H9 (cell line): ENCODE measurements around the gene DCTN5. TPM values are rescaled to one million over a fixed set of nuclear protein-coding genes. Genes with fewer than 3 reads are reported as not detected.

Experiments
- DNase-seq: peaks from one replicate; pipeline ENCODE4 v3.0.0-alpha.2; 2017
- H2AFZ ChIP-seq: one replicate; pipeline ENCODE4 v1.6.1; 2013; ENCODE audit warnings: mild to moderate bottlenecking, low read length, control low read depth, moderate library complexity
- H2AK5ac ChIP-seq: 2 replicates; pipeline ENCODE4 v1.6.1; 2013; ENCODE audit warnings: low read length, control low read depth, mixed read lengths; ENCODE audit not compliant: insufficient read length
- H2BK120ac ChIP-seq: one replicate; pipeline ENCODE4 v1.6.1; 2013; ENCODE audit warnings: low read depth, mild to moderate bottlenecking, low read length, control low read depth, inconsistent platforms; ENCODE audit not compliant: poor library complexity, severe bottlenecking
- H2BK12ac ChIP-seq: 2 replicates; pipeline ENCODE4 v1.6.1; 2013; ENCODE audit warnings: low read length, control low read depth, mixed read lengths, low read depth; ENCODE audit not compliant: insufficient read length
- H2BK15ac ChIP-seq: 2 replicates; pipeline ENCODE4 v1.6.1; 2013; ENCODE audit warnings: low read depth, low read length, control low read depth
- H2BK20ac ChIP-seq: one replicate; pipeline ENCODE4 v1.6.1; 2013; ENCODE audit warnings: low read depth, mild to moderate bottlenecking, low read length, control low read depth, inconsistent platforms; ENCODE audit not compliant: poor library complexity, severe bottlenecking
- H2BK5ac ChIP-seq: 2 replicates; pipeline ENCODE4 v1.6.1; 2013; ENCODE audit warnings: low read length, control low read depth, mixed read lengths; ENCODE audit not compliant: insufficient read length
- H3K14ac ChIP-seq: 2 replicates; pipeline ENCODE4 v1.6.1; 2013; ENCODE audit warnings: low read length, control low read depth; ENCODE audit not compliant: insufficient read depth
- H3K18ac ChIP-seq: 2 replicates; pipeline ENCODE4 v1.6.1; 2013; ENCODE audit warnings: low read depth, mild to moderate bottlenecking, mixed read lengths, low read length, control low read depth; ENCODE audit not compliant: insufficient read length
- H3K23ac ChIP-seq: 2 replicates; pipeline ENCODE4 v1.6.1; 2013; ENCODE audit warnings: low read length, control low read depth, mixed read lengths, low read depth; ENCODE audit not compliant: insufficient read length
- H3K23me2 ChIP-seq: 2 replicates; pipeline ENCODE4 v1.6.1; 2013; ENCODE audit warnings: low read depth, mild to moderate bottlenecking, mixed read lengths, low read length, control low read depth; ENCODE audit not compliant: insufficient read length, poor library complexity, severe bottlenecking
- H3K27ac ChIP-seq: 2 replicates; pipeline ENCODE4 v1.5.1; 2013; ENCODE audit warnings: low read length, control low read depth, mixed read lengths, low read depth; ENCODE audit not compliant: insufficient read length
- H3K27me3 ChIP-seq: 2 replicates; pipeline ENCODE4 v1.6.1; 2013; ENCODE audit warnings: low read length, control low read depth, inconsistent platforms; ENCODE audit not compliant: insufficient read depth
- H3K4ac ChIP-seq: 2 replicates; pipeline ENCODE4 v1.6.1; 2013; ENCODE audit warnings: low read depth, mild to moderate bottlenecking, control low read depth, inconsistent platforms, low read length, moderate library complexity
- H3K4me1 ChIP-seq: 2 replicates; pipeline ENCODE4 v1.6.1; 2013; ENCODE audit warnings: low read length, control low read depth, inconsistent platforms; ENCODE audit not compliant: insufficient read depth
- H3K4me2 ChIP-seq: 2 replicates; pipeline ENCODE4 v1.6.1; 2013; ENCODE audit warnings: low read length, control low read depth, mixed read lengths; ENCODE audit not compliant: insufficient read length, insufficient read depth
- H3K56ac ChIP-seq: 2 replicates; pipeline ENCODE4 v1.6.1; 2013; ENCODE audit warnings: low read depth, mild to moderate bottlenecking, mixed read lengths, low read length, control low read depth; ENCODE audit not compliant: insufficient read length
- H3K79me1 ChIP-seq: 2 replicates; pipeline ENCODE4 v1.6.1; 2013; ENCODE audit warnings: low read depth, mild to moderate bottlenecking, moderate library complexity, low read length, control low read depth, inconsistent platforms; ENCODE audit not compliant: insufficient read depth, poor library complexity, severe bottlenecking
- H3K79me2 ChIP-seq: 2 replicates; pipeline ENCODE4 v1.6.1; 2013; ENCODE audit warnings: low read length, control low read depth, inconsistent platforms; ENCODE audit not compliant: insufficient read depth
- H3K9ac ChIP-seq: 2 replicates; pipeline ENCODE4 v1.6.1; 2013; ENCODE audit warnings: low read length, control low read depth, mixed read lengths; ENCODE audit not compliant: insufficient read length; ENCODE audit errors: extremely low read depth
- H3K9me3 ChIP-seq: one replicate; pipeline ENCODE4 v1.6.1; 2013; ENCODE audit warnings: low read depth, low read length, inconsistent platforms; ENCODE audit not compliant: control insufficient read depth
- H3T11ph ChIP-seq: one replicate; pipeline ENCODE4 v1.6.1; 2013; ENCODE audit warnings: mild to moderate bottlenecking, low read length, control low read depth, inconsistent platforms
- H4K20me1 ChIP-seq: one replicate; pipeline ENCODE4 v1.6.1; 2013; ENCODE audit not compliant: control insufficient read depth, insufficient read length, insufficient read depth
- H4K5ac ChIP-seq: 2 replicates; pipeline ENCODE4 v1.6.1; 2013; ENCODE audit warnings: low read depth, mild to moderate bottlenecking, mixed read lengths, low read length, control low read depth; ENCODE audit not compliant: insufficient read length
- H4K8ac ChIP-seq: replicated peaks from 2 replicates; pipeline ENCODE4 v1.6.1; 2013; ENCODE audit warnings: low read length, control low read depth, mixed read lengths, low read depth; ENCODE audit not compliant: insufficient read length
- H4K91ac ChIP-seq: 2 replicates; pipeline ENCODE4 v1.6.1; 2013; ENCODE audit warnings: low read depth, mild to moderate bottlenecking, moderate library complexity, mixed read lengths, low read length, control low read depth; ENCODE audit not compliant: insufficient read length
- H3K27ac Mint-ChIP-seq, 3 experiments: 2 replicates in 2 of 3; 3 replicates in 1 of 3; pipeline ENCODE4 v1.8.0; 2020 to 2021; ENCODE audit warnings: mixed read lengths in 3 of 3, mild to moderate bottlenecking in 1 of 3, moderate library complexity in 1 of 3
- H3K27me3 Mint-ChIP-seq: 2 replicates; pipeline ENCODE4 v1.8.0; 2021; ENCODE audit warnings: low read depth, mild to moderate bottlenecking, moderate library complexity, mixed read lengths
- H3K36me3 Mint-ChIP-seq, 3 experiments: 2 replicates in 2 of 3; 3 replicates in 1 of 3; pipeline ENCODE4 v1.8.0; 2020 to 2021; ENCODE audit warnings: low read depth in 3 of 3, mixed read lengths in 3 of 3; ENCODE audit not compliant: insufficient read depth in 1 of 3
- H3K4me1 Mint-ChIP-seq, 2 experiments: 2 replicates each; pipeline ENCODE4 v1.8.0; 2020; ENCODE audit warnings: mixed read lengths in 2 of 2
- H3K4me3 Mint-ChIP-seq, 2 experiments: 2 replicates in 1 of 2; 3 replicates in 1 of 2; pipeline ENCODE4 v1.8.0; 2020 to 2021; ENCODE audit warnings: mild to moderate bottlenecking in 2 of 2, mixed read lengths in 2 of 2, moderate library complexity in 1 of 2
- H3K9me3 Mint-ChIP-seq, 2 experiments: 2 replicates in 1 of 2; 3 replicates in 1 of 2; pipeline ENCODE4 v1.8.0; 2020; ENCODE audit warnings: mild to moderate bottlenecking in 2 of 2, mixed read lengths in 2 of 2, moderate library complexity in 1 of 2
- CTCF ChIP-seq: fragments of 200-600 bp; sonication (generic); conservative IDR thresholded peaks from 3 replicates; pipeline ENCODE4 v1.8.0; 2021; ENCODE audit warnings: antibody characterized with exemption, mild to moderate bottlenecking
- WGBS: extraction: QIAGEN DNeasy Blood & Tissue Kit; methylation state at CpG from one replicate; pipeline ENCODE4 v1.1.7; 2013; ENCODE audit warnings: missing lambda C conversion rate, low lambda C conversion rate, mixed read lengths; ENCODE audit not compliant: insufficient read length; ENCODE audit errors: extremely low coverage; 5-methylcytosine and 5-hydroxymethylcytosine counted together
- total RNA-seq: library from RNA; stranded (reverse); gene quantifications from 2 replicates; pipeline ENCODE4 v1.2.1, GENCODE V29; 2021

Gene DCTN5
- total RNA-seq, 1 experiment from 2014 or later = 114 TPM

DNA sequence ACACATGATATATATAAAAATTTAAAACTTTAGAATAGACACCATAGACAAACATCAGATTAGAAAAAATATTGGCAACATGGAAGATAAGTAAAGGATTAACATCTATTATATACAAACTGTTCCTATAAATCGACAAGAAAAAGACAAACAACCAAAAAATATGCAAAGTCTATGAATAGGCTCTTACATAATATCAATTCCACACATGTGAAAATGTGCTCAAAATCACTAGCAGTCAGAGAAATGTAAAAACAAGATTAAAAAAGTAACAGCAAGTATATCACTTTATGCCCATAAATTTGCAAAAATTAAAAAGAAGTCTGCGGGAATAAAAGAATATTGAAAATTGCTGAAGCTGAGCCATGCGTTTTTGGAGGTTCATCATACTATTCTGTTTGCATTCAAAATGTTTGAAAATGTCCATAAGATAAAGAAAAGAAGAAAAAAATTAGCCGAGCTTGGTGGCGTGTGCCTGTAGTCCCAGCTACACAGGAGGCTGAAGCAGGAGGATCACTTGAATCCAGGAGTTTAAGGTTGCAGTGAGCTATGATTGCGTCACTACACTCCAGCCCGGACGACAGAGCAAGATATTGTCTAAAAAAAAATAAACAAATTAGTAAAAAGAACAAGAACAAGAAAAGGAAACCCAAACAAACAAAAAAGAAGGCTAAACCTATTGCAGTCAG is 83.0 kb downstream of the DCTN5 start:
- Histone ChIP-seq H2AK5ac (no peak overlapping the region), H3K9ac (no peak overlapping the region), H3K79me1 (no peaks in the 10 kb centered on the region), H3K4me1 (no peaks in the 10 kb centered on the region), H3K9me3 (no peaks in the 10 kb centered on the region), H4K20me1 (no peaks in the 10 kb centered on the region), H2BK5ac (no peak overlapping the region), H3K79me2 (no peaks in the 10 kb centered on the region), H2BK120ac (no peak overlapping the region), H4K5ac (no peak overlapping the region), H3K23ac (no peak overlapping the region), H3K4ac (no peak overlapping the region), H4K91ac (no peak overlapping the region), H2BK20ac (no peak overlapping the region), H3T11ph (no peak overlapping the region), H2AFZ (no peak overlapping the region), H3K27ac (no peak overlapping the region), H3K23me2 (no peaks in the 10 kb centered on the region), H3K14ac (no peak overlapping the region), H4K8ac (no peak overlapping the region), H3K4me2 (no peak overlapping the region), H3K27me3 (no peaks in the 10 kb centered on the region), H2BK15ac (no peak overlapping the region), H3K18ac (no peak overlapping the region), H2BK12ac (no peak overlapping the region), H3K56ac (no peak overlapping the region)
- DNase-seq = no peak
- Mint-ChIP-seq H3K36me3 (peaks cover 0 to 6% (median 6%) of the 10 kb centered on the region in 3 experiments; a peak in 2 of 7 replicates), H3K27ac (no peak overlapping the region), H3K4me1 (peaks cover 6 to 9% of the 10 kb centered on the region in 2 experiments), H3K27me3 (peaks cover 9% of the 10 kb centered on the region), H3K4me3 (no peak overlapping the region), H3K9me3 (peaks cover 8 to 13% of the 10 kb centered on the region in 2 experiments)
- no peak for TF ChIP-seq CTCF
- WGBS = no CpG with 5 or more reads among the region's 8 CpGs
